GM23338 (cell line): Measurements from ENCODE around the gene ATP5F1A.

Source experiments
- CREB1 ChIP-seq: fragments of 250-450 bp; sonication (Bioruptor Pico); IDR thresholded peaks from 2 replicates; pipeline ENCODE4 v1.5.0; 2020; ENCODE audit warnings: low read depth, mild to moderate bottlenecking, moderate library complexity
- CTCF ChIP-seq, 2 experiments: fragments of 200-600 bp in 1 of 2; sonication (generic) in 1 of 2; conservative IDR thresholded peaks; 2 replicates each; pipeline versions ENCODE4 v1.5.1 to v1.6.1; 2016 to 2017; ENCODE audit warnings: antibody characterized with exemption in 2 of 2, low read depth in 2 of 2, mild to moderate bottlenecking in 2 of 2, moderate library complexity in 1 of 2
- EZH2 ChIP-seq: fragments of 200-600 bp; sonication (generic); IDR thresholded peaks from one replicate; pipeline ENCODE4 v1.8.0; 2017; ENCODE audit warnings: antibody characterized with exemption, mild to moderate bottlenecking, low read depth; ENCODE audit not compliant: unreplicated experiment
- EZH2phosphoT487 ChIP-seq: fragments of 200-600 bp; sonication (generic); IDR thresholded peaks from one replicate; pipeline ENCODE4 v1.8.1; 2018; ENCODE audit warnings: antibody characterized with exemption; ENCODE audit not compliant: unreplicated experiment
- JUNB ChIP-seq: IDR thresholded peaks from one replicate; pipeline ENCODE4 v1.6.1; 2016; ENCODE audit warnings: antibody characterized with exemption; ENCODE audit not compliant: unreplicated experiment
- POLR2AphosphoS5 ChIP-seq: IDR thresholded peaks from 2 replicates; pipeline ENCODE4 v1.6.1; 2016; ENCODE audit warnings: antibody characterized with exemption, low read depth
- STAT1 ChIP-seq: IDR thresholded peaks from one replicate; pipeline ENCODE4 v1.6.1; 2016; ENCODE audit warnings: antibody characterized with exemption; ENCODE audit not compliant: unreplicated experiment
- ZNF114 ChIP-seq: fragments of 250-450 bp; sonication (Bioruptor Pico); IDR thresholded peaks from 2 replicates; pipeline ENCODE4 v1.5.0; 2020; ENCODE audit warnings: mild to moderate bottlenecking, moderate library complexity
- ZNF331 ChIP-seq: fragments of 250-450 bp; sonication (Bioruptor Pico); IDR thresholded peaks from 2 replicates; pipeline ENCODE4 v1.5.0; 2020; ENCODE audit warnings: low read depth, mild to moderate bottlenecking, moderate library complexity
- ZNF462 ChIP-seq: fragments of 250-450 bp; sonication (Bioruptor Pico); IDR thresholded peaks from 2 replicates; pipeline ENCODE4 v1.5.0; 2020; ENCODE audit warnings: mild to moderate bottlenecking, moderate library complexity
- TF ChIP-seq, protein P1 (sequence below): IDR thresholded peaks from one replicate; pipeline ENCODE4 v1.6.1; 2018; ENCODE audit warnings: antibody characterized with exemption; ENCODE audit not compliant: unreplicated experiment

GRCh38 chr18:46070815-46071652, 27.1 kb downstream of the ATP5F1A start:
- TF ChIP-seq EZH2phosphoT487 (no peak), CTCF (conservative IDR thresholded peaks at IDR 0.05; ENCODE audit: low read depth in 2 of 2) (no peak), ZNF331 (CRISPR knock-in tag) (no peak), POLR2AphosphoS5 (no peak), STAT1 (no peak), EZH2 (no peak), JUNB (no peak), CREB1 (CRISPR knock-in tag) (no peak), ZNF462 (CRISPR knock-in tag) (no peak), ZNF114 (CRISPR knock-in tag) (no peak)
- TF ChIP-seq, protein P1, sequence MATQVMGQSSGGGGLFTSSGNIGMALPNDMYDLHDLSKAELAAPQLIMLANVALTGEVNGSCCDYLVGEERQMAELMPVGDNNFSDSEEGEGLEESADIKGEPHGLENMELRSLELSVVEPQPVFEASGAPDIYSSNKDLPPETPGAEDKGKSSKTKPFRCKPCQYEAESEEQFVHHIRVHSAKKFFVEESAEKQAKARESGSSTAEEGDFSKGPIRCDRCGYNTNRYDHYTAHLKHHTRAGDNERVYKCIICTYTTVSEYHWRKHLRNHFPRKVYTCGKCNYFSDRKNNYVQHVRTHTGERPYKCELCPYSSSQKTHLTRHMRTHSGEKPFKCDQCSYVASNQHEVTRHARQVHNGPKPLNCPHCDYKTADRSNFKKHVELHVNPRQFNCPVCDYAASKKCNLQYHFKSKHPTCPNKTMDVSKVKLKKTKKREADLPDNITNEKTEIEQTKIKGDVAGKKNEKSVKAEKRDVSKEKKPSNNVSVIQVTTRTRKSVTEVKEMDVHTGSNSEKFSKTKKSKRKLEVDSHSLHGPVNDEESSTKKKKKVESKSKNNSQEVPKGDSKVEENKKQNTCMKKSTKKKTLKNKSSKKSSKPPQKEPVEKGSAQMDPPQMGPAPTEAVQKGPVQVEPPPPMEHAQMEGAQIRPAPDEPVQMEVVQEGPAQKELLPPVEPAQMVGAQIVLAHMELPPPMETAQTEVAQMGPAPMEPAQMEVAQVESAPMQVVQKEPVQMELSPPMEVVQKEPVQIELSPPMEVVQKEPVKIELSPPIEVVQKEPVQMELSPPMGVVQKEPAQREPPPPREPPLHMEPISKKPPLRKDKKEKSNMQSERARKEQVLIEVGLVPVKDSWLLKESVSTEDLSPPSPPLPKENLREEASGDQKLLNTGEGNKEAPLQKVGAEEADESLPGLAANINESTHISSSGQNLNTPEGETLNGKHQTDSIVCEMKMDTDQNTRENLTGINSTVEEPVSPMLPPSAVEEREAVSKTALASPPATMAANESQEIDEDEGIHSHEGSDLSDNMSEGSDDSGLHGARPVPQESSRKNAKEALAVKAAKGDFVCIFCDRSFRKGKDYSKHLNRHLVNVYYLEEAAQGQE, result no peak
